GM12878 (cell line): Measurements from ENCODE around the gene SIDT2. TPM values are rescaled to one million over a fixed set of nuclear protein-coding genes. Genes with fewer than 3 reads are reported as not detected.

Source experiments
- BRCA1 ChIP-seq: IDR thresholded peaks from 2 replicates; pipeline ENCODE4 v1.6.1; 2011; ENCODE audit warnings: low read depth, low read length, improper control_type of control experiment
- CBX3 ChIP-seq: fragments of 200-600 bp; sonication (generic); IDR thresholded peaks from 2 replicates; pipeline ENCODE4 v1.6.1; 2016; ENCODE audit warnings: low read depth, borderline replicate concordance
- FOXM1 ChIP-seq: IDR thresholded peaks from 2 replicates; pipeline ENCODE4 v1.6.1; 2012; ENCODE audit warnings: low read depth, mild to moderate bottlenecking, inconsistent platforms, low read length, moderate library complexity
- IRF4 ChIP-seq: IDR thresholded peaks from 2 replicates; pipeline ENCODE4 v1.6.1; 2011; ENCODE audit warnings: low read depth, low read length
- JUNB ChIP-seq: IDR thresholded peaks from 2 replicates; pipeline ENCODE4 v1.6.1; 2016; ENCODE audit warnings: antibody characterized with exemption, mild to moderate bottlenecking
- JUND ChIP-seq: IDR thresholded peaks from 2 replicates; pipeline ENCODE4 v1.6.1; 2012; ENCODE audit warnings: low read depth, mild to moderate bottlenecking, low read length, improper control_type of control experiment, moderate library complexity
- MTA3 ChIP-seq: IDR thresholded peaks from 2 replicates; pipeline ENCODE4 v1.6.1; 2012; ENCODE audit warnings: low read length, inconsistent platforms, borderline replicate concordance
- MYB ChIP-seq: fragments of 150-350 bp; IDR thresholded peaks from 2 replicates; pipeline ENCODE4 v1.6.1; 2014; ENCODE audit warnings: mild to moderate bottlenecking, low read depth, low read length, borderline replicate concordance
- NFIC ChIP-seq: IDR thresholded peaks from 2 replicates; pipeline ENCODE4 v1.6.1; 2012; ENCODE audit warnings: low read depth, mild to moderate bottlenecking, inconsistent platforms, low read length, moderate library complexity
- NFYB ChIP-seq: IDR thresholded peaks from 2 replicates; pipeline ENCODE4 v1.6.1; 2011; ENCODE audit warnings: low read depth, mild to moderate bottlenecking, low read length, improper control_type of control experiment, moderate library complexity; ENCODE audit not compliant: insufficient read depth
- RCOR1 ChIP-seq: conservative IDR thresholded peaks from 2 replicates; pipeline ENCODE4 v1.6.1; 2012; ENCODE audit warnings: low read depth, low read length, improper control_type of control experiment
- SMARCA5 ChIP-seq: fragments of 450-650 bp; IDR thresholded peaks from 2 replicates; pipeline ENCODE4 v1.6.1; 2017; ENCODE audit warnings: mild to moderate bottlenecking
- SMC3 ChIP-seq: IDR thresholded peaks from 2 replicates; pipeline ENCODE4 v1.6.1; 2011; ENCODE audit warnings: low read length, improper control_type of control experiment, borderline replicate concordance
- SPI1 ChIP-seq: IDR thresholded peaks from 2 replicates; pipeline ENCODE4 v1.6.1; 2011; ENCODE audit warnings: low read depth, mild to moderate bottlenecking, low read length, moderate library complexity, borderline replicate concordance; ENCODE audit not compliant: insufficient read depth
- SUZ12 ChIP-seq: fragments of 200-600 bp; sonication (generic); IDR thresholded peaks from one replicate; pipeline ENCODE4 v1.6.1; 2018; ENCODE audit warnings: antibody characterized with exemption, mild to moderate bottlenecking; ENCODE audit not compliant: unreplicated experiment
- TARDBP ChIP-seq: IDR thresholded peaks from 2 replicates; pipeline ENCODE4 v1.6.1; 2016; ENCODE audit warnings: borderline replicate concordance
- ZNF24 ChIP-seq: fragments of 450-650 bp; IDR thresholded peaks from 2 replicates; pipeline ENCODE4 v1.6.1; 2017; ENCODE audit warnings: antibody characterized with exemption, mild to moderate bottlenecking
- ZSCAN29 ChIP-seq: fragments of 450-650 bp; IDR thresholded peaks from 2 replicates; pipeline ENCODE4 v1.6.1; 2017; ENCODE audit warnings: mild to moderate bottlenecking, moderate library complexity
- polyA plus RNA-seq, 11 experiments: library from polyadenylated mRNA; depleted of rRNA in 4 of 11; unstranded in 6 of 11; stranded (reverse) in 5 of 11; fragments of >200 nt; fragmentation: Nextera tagmentation in 4 of 11; fragmentation: Illumina TruSeq in 1 of 11; extraction: Ambion mirVana in 4 of 11; extraction: Trizol in 1 of 11; gene quantifications; 1 replicate in 1 of 11; 2 replicates in 10 of 11; pipeline versions ENCODE4 v1.2.1 to v1.2.3, GENCODE V29; 2011 to 2016; ENCODE audit warnings: inconsistent platforms in 2 of 11, missing spikeins in 2 of 11, low read depth in 1 of 11
- total RNA-seq, 4 experiments: library from RNA; depleted of rRNA in 3 of 4; stranded (reverse); fragments of >200 nt in 3 of 4; fragmentation: Illumina TruSeq in 1 of 4; extraction: Trizol in 1 of 4; gene quantifications; 2 replicates each; pipeline versions ENCODE4 v1.2.1 to v1.2.3, GENCODE V29; 2013 to 2021
- TF ChIP-seq, protein P1 (sequence below): IDR thresholded peaks from 2 replicates; pipeline ENCODE4 v1.6.1; 2011; ENCODE audit warnings: low read depth, mild to moderate bottlenecking, low read length, moderate library complexity, borderline replicate concordance; ENCODE audit errors: extremely low read depth
- TF ChIP-seq, protein P2 (sequence below): fragments of 450-650 bp; IDR thresholded peaks from 2 replicates; pipeline ENCODE4 v1.6.1; 2016; ENCODE audit warnings: mild to moderate bottlenecking
- TF ChIP-seq, protein P3 (sequence below): fragments of 450-650 bp; IDR thresholded peaks from 2 replicates; pipeline ENCODE4 v1.6.1; 2017; ENCODE audit warnings: mild to moderate bottlenecking, low read depth, inconsistent platforms; ENCODE audit not compliant: poor library complexity, severe bottlenecking
- TF ChIP-seq, protein P4 (sequence below): fragments of 150-350 bp; IDR thresholded peaks from 2 replicates; pipeline ENCODE4 v1.6.1; 2014; ENCODE audit warnings: mild to moderate bottlenecking, low read depth, low read length
- TF ChIP-seq, protein P5 (sequence below): fragments of 450-650 bp; IDR thresholded peaks from 2 replicates; pipeline ENCODE4 v1.6.1; 2014; ENCODE audit warnings: mild to moderate bottlenecking

The SIDT2 gene
- total and polyA plus RNA-seq, 10 of the 15 experiments (the other 5 are each of a cell fraction or from before 2014, with no cell fraction given), result 4.9 to 23.9 (median 10.3) TPM

DNA sequence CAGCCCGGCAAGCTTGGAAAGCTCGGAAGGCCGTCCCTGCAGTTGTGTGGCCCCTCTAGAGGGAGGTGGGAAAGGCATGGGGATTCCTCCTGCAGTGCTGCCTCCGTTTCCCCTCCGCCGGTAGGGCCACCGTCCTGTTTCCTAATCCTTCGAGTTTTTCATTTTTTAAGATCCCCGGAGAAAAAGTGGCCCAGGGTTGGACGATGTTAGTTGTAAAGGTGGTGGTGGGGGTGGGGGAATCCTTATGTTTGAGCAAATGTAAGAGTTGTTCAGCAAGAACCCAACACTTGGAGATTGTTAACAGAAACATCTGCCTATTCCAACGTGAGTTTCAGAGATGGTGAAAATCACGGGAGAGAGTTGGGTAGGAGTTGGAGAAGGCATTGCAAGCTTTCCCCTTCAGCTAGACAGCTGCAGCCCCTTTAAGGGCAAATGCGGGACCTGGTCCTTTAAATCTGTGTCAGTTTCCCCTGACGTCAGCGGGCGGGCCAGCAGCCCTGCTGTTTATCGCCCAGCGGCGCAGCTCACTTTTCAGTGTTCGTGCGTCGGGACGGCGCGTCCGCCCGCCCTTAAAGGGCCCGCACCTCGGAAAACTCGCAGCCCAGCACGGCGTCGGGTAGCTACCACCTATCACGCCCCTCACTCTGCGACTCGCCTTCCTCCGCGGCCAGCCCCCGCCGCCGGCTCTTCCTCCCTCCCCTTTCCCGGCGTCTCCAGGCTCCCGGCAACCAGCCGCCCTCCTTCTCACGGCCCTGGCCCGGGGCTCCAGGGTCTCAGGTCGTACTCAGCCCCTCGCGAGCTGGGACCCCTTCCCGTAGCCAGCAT, at the start of gene SIDT2 (continued):
- no peak for TF ChIP-seq BRCA1
- no peak; the same call in 1 of the 2 replicates for TF ChIP-seq MYB
- TF ChIP-seq JUND, result peak; percentile 5; the same call in 1 of the 2 replicates
- no peak for TF ChIP-seq SUZ12
- TF ChIP-seq NFYB, result peak; percentile 84
- TF ChIP-seq JUNB, result no peak
- TF ChIP-seq, protein P1, sequence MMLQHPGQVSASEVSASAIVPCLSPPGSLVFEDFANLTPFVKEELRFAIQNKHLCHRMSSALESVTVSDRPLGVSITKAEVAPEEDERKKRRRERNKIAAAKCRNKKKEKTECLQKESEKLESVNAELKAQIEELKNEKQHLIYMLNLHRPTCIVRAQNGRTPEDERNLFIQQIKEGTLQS, result no peak
- TF ChIP-seq CBX3, result no peak
- no peak for TF ChIP-seq FOXM1
- TF ChIP-seq SPI1, result no peak
- TF ChIP-seq, protein P2, sequence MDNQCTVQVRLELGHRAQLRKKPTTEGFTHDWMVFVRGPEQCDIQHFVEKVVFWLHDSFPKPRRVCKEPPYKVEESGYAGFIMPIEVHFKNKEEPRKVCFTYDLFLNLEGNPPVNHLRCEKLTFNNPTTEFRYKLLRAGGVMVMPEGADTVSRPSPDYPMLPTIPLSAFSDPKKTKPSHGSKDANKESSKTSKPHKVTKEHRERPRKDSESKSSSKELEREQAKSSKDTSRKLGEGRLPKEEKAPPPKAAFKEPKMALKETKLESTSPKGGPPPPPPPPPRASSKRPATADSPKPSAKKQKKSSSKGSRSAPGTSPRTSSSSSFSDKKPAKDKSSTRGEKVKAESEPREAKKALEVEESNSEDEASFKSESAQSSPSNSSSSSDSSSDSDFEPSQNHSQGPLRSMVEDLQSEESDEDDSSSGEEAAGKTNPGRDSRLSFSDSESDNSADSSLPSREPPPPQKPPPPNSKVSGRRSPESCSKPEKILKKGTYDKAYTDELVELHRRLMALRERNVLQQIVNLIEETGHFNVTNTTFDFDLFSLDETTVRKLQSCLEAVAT, result no peak
- no peak for TF ChIP-seq MTA3
- no peak for TF ChIP-seq ZSCAN29
- TF ChIP-seq, protein P3, sequence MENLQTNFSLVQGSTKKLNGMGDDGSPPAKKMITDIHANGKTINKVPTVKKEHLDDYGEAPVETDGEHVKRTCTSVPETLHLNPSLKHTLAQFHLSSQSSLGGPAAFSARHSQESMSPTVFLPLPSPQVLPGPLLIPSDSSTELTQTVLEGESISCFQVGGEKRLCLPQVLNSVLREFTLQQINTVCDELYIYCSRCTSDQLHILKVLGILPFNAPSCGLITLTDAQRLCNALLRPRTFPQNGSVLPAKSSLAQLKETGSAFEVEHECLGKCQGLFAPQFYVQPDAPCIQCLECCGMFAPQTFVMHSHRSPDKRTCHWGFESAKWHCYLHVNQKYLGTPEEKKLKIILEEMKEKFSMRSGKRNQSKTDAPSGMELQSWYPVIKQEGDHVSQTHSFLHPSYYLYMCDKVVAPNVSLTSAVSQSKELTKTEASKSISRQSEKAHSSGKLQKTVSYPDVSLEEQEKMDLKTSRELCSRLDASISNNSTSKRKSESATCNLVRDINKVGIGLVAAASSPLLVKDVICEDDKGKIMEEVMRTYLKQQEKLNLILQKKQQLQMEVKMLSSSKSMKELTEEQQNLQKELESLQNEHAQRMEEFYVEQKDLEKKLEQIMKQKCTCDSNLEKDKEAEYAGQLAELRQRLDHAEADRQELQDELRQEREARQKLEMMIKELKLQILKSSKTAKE, result peak; percentile 34
- 0 out of 2 replicates have a peak, but pooled peaks have one; percentile 38 for TF ChIP-seq IRF4
- TF ChIP-seq, protein P4, sequence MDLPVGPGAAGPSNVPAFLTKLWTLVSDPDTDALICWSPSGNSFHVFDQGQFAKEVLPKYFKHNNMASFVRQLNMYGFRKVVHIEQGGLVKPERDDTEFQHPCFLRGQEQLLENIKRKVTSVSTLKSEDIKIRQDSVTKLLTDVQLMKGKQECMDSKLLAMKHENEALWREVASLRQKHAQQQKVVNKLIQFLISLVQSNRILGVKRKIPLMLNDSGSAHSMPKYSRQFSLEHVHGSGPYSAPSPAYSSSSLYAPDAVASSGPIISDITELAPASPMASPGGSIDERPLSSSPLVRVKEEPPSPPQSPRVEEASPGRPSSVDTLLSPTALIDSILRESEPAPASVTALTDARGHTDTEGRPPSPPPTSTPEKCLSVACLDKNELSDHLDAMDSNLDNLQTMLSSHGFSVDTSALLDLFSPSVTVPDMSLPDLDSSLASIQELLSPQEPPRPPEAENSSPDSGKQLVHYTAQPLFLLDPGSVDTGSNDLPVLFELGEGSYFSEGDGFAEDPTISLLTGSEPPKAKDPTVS, result no peak
- no peak for TF ChIP-seq ZNF24
- TF ChIP-seq SMARCA5, result no peak
- no peak for TF ChIP-seq TARDBP
- TF ChIP-seq NFIC, result no peak
- TF ChIP-seq RCOR1, result no peak
- TF ChIP-seq, protein P5, sequence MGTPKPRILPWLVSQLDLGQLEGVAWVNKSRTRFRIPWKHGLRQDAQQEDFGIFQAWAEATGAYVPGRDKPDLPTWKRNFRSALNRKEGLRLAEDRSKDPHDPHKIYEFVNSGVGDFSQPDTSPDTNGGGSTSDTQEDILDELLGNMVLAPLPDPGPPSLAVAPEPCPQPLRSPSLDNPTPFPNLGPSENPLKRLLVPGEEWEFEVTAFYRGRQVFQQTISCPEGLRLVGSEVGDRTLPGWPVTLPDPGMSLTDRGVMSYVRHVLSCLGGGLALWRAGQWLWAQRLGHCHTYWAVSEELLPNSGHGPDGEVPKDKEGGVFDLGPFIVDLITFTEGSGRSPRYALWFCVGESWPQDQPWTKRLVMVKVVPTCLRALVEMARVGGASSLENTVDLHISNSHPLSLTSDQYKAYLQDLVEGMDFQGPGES, result no peak
- no peak for TF ChIP-seq SMC3
